ENCODE data around the gene NXN. TPM values are rescaled to one million over a fixed set of nuclear protein-coding genes. Genes with fewer than 3 reads are reported as not detected.

NXN gene
- total RNA-seq, 4 donors from 2014 or later: 18.9 to 47.2 (median 33.4) TPM

- H3K4me1 ChIP-seq: peaks cover 37% of the 10 kb centered on the region
- H3K27me3 ChIP-seq: no peaks in the 10 kb centered on the region
- TF ChIP-seq POLR2AphosphoS5 (IDR thresholded peaks at IDR 0.05) (no peak), EP300 (IDR thresholded peaks at IDR 0.05) (no peak), POLR2A (IDR thresholded peaks at IDR 0.05) (no peak)
- TF ChIP-seq, protein P1, sequence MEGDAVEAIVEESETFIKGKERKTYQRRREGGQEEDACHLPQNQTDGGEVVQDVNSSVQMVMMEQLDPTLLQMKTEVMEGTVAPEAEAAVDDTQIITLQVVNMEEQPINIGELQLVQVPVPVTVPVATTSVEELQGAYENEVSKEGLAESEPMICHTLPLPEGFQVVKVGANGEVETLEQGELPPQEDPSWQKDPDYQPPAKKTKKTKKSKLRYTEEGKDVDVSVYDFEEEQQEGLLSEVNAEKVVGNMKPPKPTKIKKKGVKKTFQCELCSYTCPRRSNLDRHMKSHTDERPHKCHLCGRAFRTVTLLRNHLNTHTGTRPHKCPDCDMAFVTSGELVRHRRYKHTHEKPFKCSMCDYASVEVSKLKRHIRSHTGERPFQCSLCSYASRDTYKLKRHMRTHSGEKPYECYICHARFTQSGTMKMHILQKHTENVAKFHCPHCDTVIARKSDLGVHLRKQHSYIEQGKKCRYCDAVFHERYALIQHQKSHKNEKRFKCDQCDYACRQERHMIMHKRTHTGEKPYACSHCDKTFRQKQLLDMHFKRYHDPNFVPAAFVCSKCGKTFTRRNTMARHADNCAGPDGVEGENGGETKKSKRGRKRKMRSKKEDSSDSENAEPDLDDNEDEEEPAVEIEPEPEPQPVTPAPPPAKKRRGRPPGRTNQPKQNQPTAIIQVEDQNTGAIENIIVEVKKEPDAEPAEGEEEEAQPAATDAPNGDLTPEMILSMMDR (IDR thresholded peaks at IDR 0.05): no peak
- 90% methylated on average over 9 of the region's 9 CpGs for WGBS
- no peak overlapping the region for H3K4me3 ChIP-seq
- no peaks in the 10 kb centered on the region for H3K9me3 ChIP-seq
- H3K27ac ChIP-seq: no peak overlapping the region
- no peak for DNase-seq (ENCODE audit: low spot score in 2 of 2)
- H3K36me3 ChIP-seq: no peaks in the 10 kb centered on the region
Observed at GRCh38 chr17:923633-924032, 55.9 kb downstream of the NXN start.

DNA sequence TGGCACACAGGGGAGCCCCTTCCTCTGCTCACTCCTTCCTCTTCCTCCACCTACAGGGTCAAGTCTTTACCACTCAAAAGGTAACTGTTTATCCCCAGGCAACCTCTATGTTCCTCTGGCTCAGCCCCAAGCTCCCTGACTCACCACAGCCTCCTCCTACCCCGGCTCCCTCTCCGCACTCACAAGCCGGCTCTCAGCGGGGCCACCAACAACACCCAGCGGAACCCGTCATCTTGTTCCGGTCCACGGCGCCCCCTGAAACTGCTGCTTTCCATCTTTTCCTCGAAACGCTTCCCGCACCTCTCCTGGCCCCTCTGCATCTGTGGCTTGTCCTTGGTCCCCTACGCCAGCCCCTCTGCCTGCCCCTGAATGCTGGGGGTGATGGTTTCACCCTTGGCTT lies 58.4 kb downstream of the NXN start:
- Histone ChIP-seq H3K4me1 (peaks cover 26% of the 10 kb centered on the region), H3K4me3 (no peak overlapping the region), H3K36me3 (no peaks in the 10 kb centered on the region), H3K9me3 (no peaks in the 10 kb centered on the region), H3K27me3 (no peaks in the 10 kb centered on the region), H3K27ac (no peak overlapping the region)
- no peak for TF ChIP-seq EP300 (IDR thresholded peaks at IDR 0.05)
- no peak for TF ChIP-seq POLR2A (IDR thresholded peaks at IDR 0.05)
- TF ChIP-seq, protein P1 (IDR thresholded peaks at IDR 0.05): no peak
- TF ChIP-seq POLR2AphosphoS5 (IDR thresholded peaks at IDR 0.05): no peak
- WGBS: 78% methylated on average over 13 of the region's 13 CpGs
- no peak for DNase-seq (ENCODE audit: low spot score in 2 of 2)

DNA sequence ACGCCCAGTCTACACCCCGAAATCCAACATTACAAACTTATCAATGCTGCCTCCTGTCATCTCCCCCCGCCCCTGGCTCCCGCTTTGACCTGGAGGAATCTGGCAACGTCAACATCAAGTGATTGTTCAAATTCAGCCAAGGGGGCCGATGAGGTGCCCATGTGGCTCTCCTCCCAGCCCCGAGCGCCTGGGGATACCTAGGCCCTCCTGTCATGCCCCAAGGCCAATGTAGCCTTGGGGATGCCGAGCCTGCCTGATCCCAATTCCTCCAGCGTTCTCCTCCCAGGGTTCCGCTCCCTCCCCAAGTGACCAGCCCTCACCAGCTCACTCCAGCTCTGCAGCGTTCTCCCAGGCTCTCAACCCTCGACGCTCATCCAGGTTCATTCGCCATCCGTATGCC lies 59.4 kb downstream of the NXN start:
- Histone ChIP-seq H3K9me3 (no peaks in the 10 kb centered on the region), H3K4me1 (peaks cover 21% of the 10 kb centered on the region), H3K27ac (no peak overlapping the region), H3K27me3 (no peaks in the 10 kb centered on the region), H3K36me3 (no peaks in the 10 kb centered on the region), H3K4me3 (no peak overlapping the region)
- 92% methylated on average over 16 of the region's 16 CpGs for WGBS
- TF ChIP-seq, protein P1 (IDR thresholded peaks at IDR 0.05): no peak
- no peak for TF ChIP-seq POLR2AphosphoS5 (IDR thresholded peaks at IDR 0.05)
- TF ChIP-seq EP300 (IDR thresholded peaks at IDR 0.05): no peak
- no peak for TF ChIP-seq POLR2A (IDR thresholded peaks at IDR 0.05)
- DNase-seq (ENCODE audit: low spot score in 2 of 2): no peak

GRCh38 chr17:917941-918740 lies 61.4 kb downstream of the NXN start:
- no peak overlapping the region for H3K4me3 ChIP-seq
- DNase-seq (ENCODE audit: low spot score in 2 of 2): no peak
- no peaks in the 10 kb centered on the region for H3K9me3 ChIP-seq
- no peaks in the 10 kb centered on the region for H3K36me3 ChIP-seq
- 75% methylated on average over 30 of the region's 30 CpGs for WGBS
- H3K4me1 ChIP-seq: peaks cover 17% of the 10 kb centered on the region
- TF ChIP-seq EP300 (IDR thresholded peaks at IDR 0.05): no peak
- no peak for TF ChIP-seq POLR2A (IDR thresholded peaks at IDR 0.05)
- no peak for TF ChIP-seq POLR2AphosphoS5 (IDR thresholded peaks at IDR 0.05)
- TF ChIP-seq, protein P1 (IDR thresholded peaks at IDR 0.05): no peak
- H3K27me3 ChIP-seq: no peaks in the 10 kb centered on the region
- H3K27ac ChIP-seq: peak overlapping the region; percentile 67

GRCh38 chr17:917391-917811 lies 62.2 kb downstream of the NXN start:
- H3K9me3 ChIP-seq: no peaks in the 10 kb centered on the region
- no peak for DNase-seq (ENCODE audit: low spot score in 2 of 2)
- no peaks in the 10 kb centered on the region for H3K27me3 ChIP-seq
- TF ChIP-seq EP300 (IDR thresholded peaks at IDR 0.05): no peak
- TF ChIP-seq, protein P1 (IDR thresholded peaks at IDR 0.05): no peak
- no peak for TF ChIP-seq POLR2AphosphoS5 (IDR thresholded peaks at IDR 0.05)
- TF ChIP-seq POLR2A (IDR thresholded peaks at IDR 0.05): no peak
- 60% methylated on average over 19 of the region's 19 CpGs for WGBS
- no peak overlapping the region for H3K4me3 ChIP-seq
- peak overlapping the region; percentile 67 for H3K27ac ChIP-seq
- no peaks in the 10 kb centered on the region for H3K36me3 ChIP-seq
- H3K4me1 ChIP-seq: peaks cover 17% of the 10 kb centered on the region
